ENCODE results near the gene FRMPD4. TPM values are rescaled to one million over a fixed set of nuclear protein-coding genes. Genes with fewer than 3 reads are reported as not detected.

FRMPD4 gene
- total RNA-seq, 2 experiments from 2014 or later = not detected

- H3K4me3 ChIP-seq (ENCODE audit: low read length) = no peak overlapping the region
- no peak for TF ChIP-seq CTCF (IDR thresholded peaks at IDR 0.05)
- no peak overlapping the region for H3K27ac Mint-ChIP-seq
- DNase-seq = no peak
- H3K27ac ChIP-seq (ENCODE audit: low read depth in 1 of 2, low read length in 2 of 2) = no peak overlapping the region
- no peaks in the 10 kb centered on the region for H3K9me3 ChIP-seq (ENCODE audit: control insufficient read depth in 1 of 2, insufficient read depth in 1 of 2, low read length in 2 of 2)
- H3K36me3 ChIP-seq (ENCODE audit: insufficient read depth, low read length) = no peaks in the 10 kb centered on the region
- H3K9me3 Mint-ChIP-seq = no peaks in the 10 kb centered on the region
- no peaks in the 10 kb centered on the region for H3K36me3 Mint-ChIP-seq (ENCODE audit: low read depth)
- H3K4me1 ChIP-seq (ENCODE audit: insufficient read depth, low read length) = no peaks in the 10 kb centered on the region
- H3K4me1 Mint-ChIP-seq (ENCODE audit: low read depth) = no peaks in the 10 kb centered on the region
- no peaks in the 10 kb centered on the region for H3K27me3 Mint-ChIP-seq
- CTCF ChIA-PET = no interaction called here
- no peak overlapping the region for H3K4me3 Mint-ChIP-seq
- intact Hi-C loops (cut with DNase I, micrococcal nuclease) = no loop called here
- POLR2A ChIA-PET = no interaction called here
- no peak for ATAC-seq (ENCODE audit: poor library complexity)
- H3K27me3 ChIP-seq (ENCODE audit: control insufficient read depth in 1 of 2, insufficient read depth in 2 of 2, low read length in 2 of 2) = no peaks in the 10 kb centered on the region
These were observed 342.7 kb downstream of the FRMPD4 start for GRCh38 chrX:12480956-12481355.

GRCh38 chrX:12488220-12488619, 349.9 kb downstream of the FRMPD4 start:
- no peak for ATAC-seq (ENCODE audit: poor library complexity)
- CTCF ChIA-PET = no interaction called here
- DNase-seq = no peak
- H3K9me3 Mint-ChIP-seq = no peaks in the 10 kb centered on the region
- no peaks in the 10 kb centered on the region for H3K36me3 Mint-ChIP-seq (ENCODE audit: low read depth)
- no peaks in the 10 kb centered on the region for H3K9me3 ChIP-seq (ENCODE audit: control insufficient read depth in 1 of 2, insufficient read depth in 1 of 2, low read length in 2 of 2)
- POLR2A ChIA-PET = no interaction called here
- TF ChIP-seq CTCF (IDR thresholded peaks at IDR 0.05) = no peak
- no peaks in the 10 kb centered on the region for H3K36me3 ChIP-seq (ENCODE audit: insufficient read depth, low read length)
- no peak overlapping the region for H3K27ac ChIP-seq (ENCODE audit: low read depth in 1 of 2, low read length in 2 of 2)
- H3K4me1 Mint-ChIP-seq (ENCODE audit: low read depth) = no peaks in the 10 kb centered on the region
- no peak overlapping the region for H3K4me3 Mint-ChIP-seq
- no peak overlapping the region for H3K27ac Mint-ChIP-seq
- H3K27me3 ChIP-seq (ENCODE audit: control insufficient read depth in 1 of 2, insufficient read depth in 2 of 2, low read length in 2 of 2) = no peaks in the 10 kb centered on the region
- no peak overlapping the region for H3K4me3 ChIP-seq (ENCODE audit: low read length)
- no peaks in the 10 kb centered on the region for H3K4me1 ChIP-seq (ENCODE audit: insufficient read depth, low read length)
- intact Hi-C loops (cut with DNase I, micrococcal nuclease) = no loop called here
- H3K27me3 Mint-ChIP-seq = no peaks in the 10 kb centered on the region

- POLR2A ChIA-PET = no interaction called here
- Histone ChIP-seq H3K27ac (ENCODE audit: low read depth in 1 of 2, low read length in 2 of 2) (no peak overlapping the region), H3K9me3 (ENCODE audit: control insufficient read depth in 1 of 2, insufficient read depth in 1 of 2, low read length in 2 of 2) (no peaks in the 10 kb centered on the region), H3K4me1 (ENCODE audit: insufficient read depth, low read length) (no peaks in the 10 kb centered on the region), H3K36me3 (ENCODE audit: insufficient read depth, low read length) (no peaks in the 10 kb centered on the region), H3K27me3 (ENCODE audit: control insufficient read depth in 1 of 2, insufficient read depth in 2 of 2, low read length in 2 of 2) (no peaks in the 10 kb centered on the region), H3K4me3 (ENCODE audit: low read length) (no peak overlapping the region)
- CTCF ChIA-PET = no interaction called here
- no peak overlapping the region for H3K4me3 Mint-ChIP-seq
- H3K9me3 Mint-ChIP-seq = no peaks in the 10 kb centered on the region
- DNase-seq (no peak), ATAC-seq (ENCODE audit: poor library complexity) (no peak)
- intact Hi-C loops (cut with DNase I, micrococcal nuclease) = no loop called here
- no peaks in the 10 kb centered on the region for H3K27me3 Mint-ChIP-seq
- H3K36me3 Mint-ChIP-seq (ENCODE audit: low read depth) = no peaks in the 10 kb centered on the region
- no peak overlapping the region for H3K27ac Mint-ChIP-seq
- no peak for TF ChIP-seq CTCF (IDR thresholded peaks at IDR 0.05)
- H3K4me1 Mint-ChIP-seq (ENCODE audit: low read depth) = no peaks in the 10 kb centered on the region
These were observed 350.5 kb downstream of the FRMPD4 start for GRCh38 chrX:12488771-12489170.
